HG02840 (cell line): ENCODE measurements around the gene TSPAN2.

Experiments
- ATAC-seq: cut with Tn5 transposase; IDR thresholded peaks from one replicate; pipeline ENCODE4 v1.9.1; 2021; ENCODE audit warnings: mild to moderate bottlenecking, moderate library complexity, moderate number of reproducible peaks; ENCODE audit not compliant: unreplicated experiment, low FRiP score

The TSPAN2 gene

GRCh38 chr1:115089420-115090185, at the start of gene TSPAN2:
TSPAN2 (minus strand) TSS chr1:115089503; CDS start chr1:115089432, 71 bp downstream.
- no peak for ATAC-seq

GRCh38 chr1:115138973-115139372, 49.7 kb upstream of the TSPAN2 start:
- ATAC-seq, result peak; percentile 73

GRCh38 chr1:115138271-115138670, 49.0 kb upstream of the TSPAN2 start:
- no peak for ATAC-seq

GRCh38 chr1:115137191-115137590, 47.9 kb upstream of the TSPAN2 start:
- ATAC-seq, result no peak

- ATAC-seq, result no peak
Measured at GRCh38 chr1:115136706-115137105, 47.4 kb upstream of the TSPAN2 start.

- no peak for ATAC-seq
Measured at GRCh38 chr1:115136106-115136505, 46.8 kb upstream of the TSPAN2 start.

GRCh38 chr1:115135681-115136080, 46.4 kb upstream of the TSPAN2 start:
- no peak for ATAC-seq

GRCh38 chr1:115134850-115135480, 45.7 kb upstream of the TSPAN2 start:
- no peak for ATAC-seq

GRCh38 chr1:115134231-115134630, 44.9 kb upstream of the TSPAN2 start:
- ATAC-seq, result no peak

- ATAC-seq, result no peak
Measured at GRCh38 chr1:115133440-115133839, 44.1 kb upstream of the TSPAN2 start.

- no peak for ATAC-seq
Measured at GRCh38 chr1:115130786-115131185, 41.5 kb upstream of the TSPAN2 start.

- no peak for ATAC-seq
Measured at GRCh38 chr1:115129071-115129640, 39.9 kb upstream of the TSPAN2 start.

GRCh38 chr1:115127539-115127938, 38.2 kb upstream of the TSPAN2 start:
- ATAC-seq, result no peak

GRCh38 chr1:115126516-115126915, 37.2 kb upstream of the TSPAN2 start:
- no peak for ATAC-seq

- ATAC-seq, result no peak
Measured at GRCh38 chr1:115123116-115123515, 33.8 kb upstream of the TSPAN2 start.

GRCh38 chr1:115121793-115122192, 32.5 kb upstream of the TSPAN2 start:
- no peak for ATAC-seq

- ATAC-seq, result no peak
Measured at GRCh38 chr1:115120296-115120695, 31.0 kb upstream of the TSPAN2 start.

- no peak for ATAC-seq
Measured at GRCh38 chr1:115118611-115119010, 29.3 kb upstream of the TSPAN2 start.

GRCh38 chr1:115118086-115118485, 28.8 kb upstream of the TSPAN2 start:
- no peak for ATAC-seq

- no peak for ATAC-seq
Measured at GRCh38 chr1:115117298-115117697, 28.0 kb upstream of the TSPAN2 start.

- no peak for ATAC-seq
Measured at GRCh38 chr1:115116512-115116911, 27.2 kb upstream of the TSPAN2 start.
